ENCODE measurements around the gene PIK3R4. TPM values are rescaled to one million over a fixed set of nuclear protein-coding genes. Genes with fewer than 3 reads are reported as not detected.

Gene PIK3R4
- total RNA-seq, 1 experiment from 2014 or later, result 26.6 TPM

- no peak for DNase-seq (ENCODE audit: low spot score)
Observed at GRCh38 chr3:130640027-130640426, 106.6 kb downstream of the PIK3R4 start.

- DNase-seq (ENCODE audit: low spot score), result no peak
Observed at GRCh38 chr3:130636480-130637234, 110.0 kb downstream of the PIK3R4 start.

GRCh38 chr3:130635978-130636377, 110.7 kb downstream of the PIK3R4 start:
- DNase-seq (ENCODE audit: low spot score), result no peak

- no peak for DNase-seq (ENCODE audit: low spot score)
Observed at GRCh38 chr3:130635285-130635684, 111.3 kb downstream of the PIK3R4 start.

Other genes starting within 250 kb of the PIK3R4 start
- not detected in 2 replicates for gene COL6A6, start 229.7 kb downstream of the PIK3R4 start, total RNA-seq (2014; rRNA removed; shearing (Covaris generic))
- gene ATP2C1, start 147.3 kb upstream of the PIK3R4 start, total RNA-seq (2014; rRNA removed; shearing (Covaris generic)), result 68.9 and 112 TPM in 2 replicates

Measured in A172 (cell line).